Fibroblast of mammary gland (primary cell): ENCODE measurements around the gene PNPO.
A peak's percentile ranks its signal among the peaks of the same experiment; 100 is the strongest.

ENCODE experiments used
- DNase-seq: peaks from one replicate; pipeline ENCODE4 v3.0.0-alpha.2; 2010; ENCODE audit warnings: low read depth
- H3K4me3 ChIP-seq: 2 replicates; pipeline ENCODE4 v1.5.1; 2011; ENCODE audit warnings: low read depth, mild to moderate bottlenecking, low read length, moderate library complexity; ENCODE audit not compliant: control insufficient read depth
- TF ChIP-seq, protein P1 (sequence below): conservative IDR thresholded peaks from 2 replicates; pipeline ENCODE4 v1.5.1; 2011; ENCODE audit warnings: low read depth, low read length, inconsistent platforms; ENCODE audit not compliant: control insufficient read depth, insufficient read depth

PNPO gene

DNA sequence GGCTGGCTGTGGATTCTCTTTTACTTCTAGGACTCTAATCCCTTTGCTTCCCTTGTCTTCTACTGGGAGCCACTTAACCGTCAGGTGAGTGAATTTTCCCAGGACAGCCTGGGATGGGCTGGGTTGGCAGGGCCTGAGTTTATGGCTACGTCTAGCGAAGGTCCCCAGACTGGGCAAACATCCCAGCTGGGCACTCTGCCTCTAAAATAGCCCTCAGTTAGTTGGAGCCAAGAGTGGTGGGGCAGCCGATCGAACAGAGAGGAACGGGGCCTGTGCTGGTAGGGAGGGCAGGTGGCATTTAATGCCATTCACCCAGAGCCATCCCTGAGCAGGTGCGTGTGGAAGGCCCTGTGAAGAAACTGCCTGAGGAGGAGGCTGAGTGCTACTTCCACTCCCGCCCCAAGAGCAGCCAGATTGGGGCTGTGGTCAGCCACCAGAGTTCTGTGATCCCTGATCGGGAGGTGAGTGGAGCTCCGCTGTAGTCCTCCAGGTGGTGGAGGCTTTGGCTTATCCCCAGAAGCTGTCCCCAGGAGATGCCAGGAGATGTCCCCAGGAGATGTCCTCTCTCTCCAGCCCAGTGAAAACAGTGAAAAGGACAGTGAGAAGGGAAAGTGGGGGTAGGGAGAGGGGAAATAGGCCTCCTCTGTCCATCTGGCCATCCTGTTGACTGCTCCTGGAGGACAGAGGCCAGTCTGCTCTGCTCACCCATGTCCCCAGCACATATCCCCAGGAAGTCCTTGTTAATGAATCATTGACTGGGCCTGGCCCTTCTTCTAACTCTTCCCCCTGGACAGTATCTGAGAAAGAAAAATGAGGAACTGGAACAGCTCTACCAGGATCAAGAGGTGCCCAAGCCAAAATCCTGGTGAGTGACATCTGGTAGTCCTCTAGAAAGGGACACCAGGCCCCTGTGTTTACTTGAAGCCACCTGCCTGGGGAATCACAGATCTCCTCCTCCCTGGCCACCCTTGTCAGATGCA, 4.4 kb downstream of the PNPO start:
- no peak for DNase-seq
- no peak overlapping the region for H3K4me3 ChIP-seq
- TF ChIP-seq, protein P1, sequence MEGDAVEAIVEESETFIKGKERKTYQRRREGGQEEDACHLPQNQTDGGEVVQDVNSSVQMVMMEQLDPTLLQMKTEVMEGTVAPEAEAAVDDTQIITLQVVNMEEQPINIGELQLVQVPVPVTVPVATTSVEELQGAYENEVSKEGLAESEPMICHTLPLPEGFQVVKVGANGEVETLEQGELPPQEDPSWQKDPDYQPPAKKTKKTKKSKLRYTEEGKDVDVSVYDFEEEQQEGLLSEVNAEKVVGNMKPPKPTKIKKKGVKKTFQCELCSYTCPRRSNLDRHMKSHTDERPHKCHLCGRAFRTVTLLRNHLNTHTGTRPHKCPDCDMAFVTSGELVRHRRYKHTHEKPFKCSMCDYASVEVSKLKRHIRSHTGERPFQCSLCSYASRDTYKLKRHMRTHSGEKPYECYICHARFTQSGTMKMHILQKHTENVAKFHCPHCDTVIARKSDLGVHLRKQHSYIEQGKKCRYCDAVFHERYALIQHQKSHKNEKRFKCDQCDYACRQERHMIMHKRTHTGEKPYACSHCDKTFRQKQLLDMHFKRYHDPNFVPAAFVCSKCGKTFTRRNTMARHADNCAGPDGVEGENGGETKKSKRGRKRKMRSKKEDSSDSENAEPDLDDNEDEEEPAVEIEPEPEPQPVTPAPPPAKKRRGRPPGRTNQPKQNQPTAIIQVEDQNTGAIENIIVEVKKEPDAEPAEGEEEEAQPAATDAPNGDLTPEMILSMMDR, result no peak

DNA sequence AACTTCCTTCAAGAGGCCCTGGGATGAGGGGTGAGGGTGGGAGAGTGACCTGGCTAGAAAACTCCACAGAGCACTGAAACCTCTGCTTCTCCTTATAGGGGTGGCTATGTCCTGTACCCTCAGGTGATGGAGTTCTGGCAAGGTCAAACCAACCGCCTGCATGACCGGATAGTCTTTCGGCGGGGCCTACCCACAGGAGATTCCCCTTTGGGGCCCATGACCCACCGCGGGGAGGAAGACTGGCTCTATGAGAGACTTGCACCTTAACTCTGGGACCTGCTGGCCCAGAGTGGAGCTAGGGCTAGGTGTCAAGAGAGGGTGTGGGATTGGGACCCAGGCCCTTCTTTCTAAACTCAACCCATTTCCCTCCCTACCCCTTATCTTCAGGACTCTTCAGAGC, 5.1 kb downstream of the PNPO start:
- no peak overlapping the region for H3K4me3 ChIP-seq
- DNase-seq, result no peak
- TF ChIP-seq, protein P1, result no peak

DNA sequence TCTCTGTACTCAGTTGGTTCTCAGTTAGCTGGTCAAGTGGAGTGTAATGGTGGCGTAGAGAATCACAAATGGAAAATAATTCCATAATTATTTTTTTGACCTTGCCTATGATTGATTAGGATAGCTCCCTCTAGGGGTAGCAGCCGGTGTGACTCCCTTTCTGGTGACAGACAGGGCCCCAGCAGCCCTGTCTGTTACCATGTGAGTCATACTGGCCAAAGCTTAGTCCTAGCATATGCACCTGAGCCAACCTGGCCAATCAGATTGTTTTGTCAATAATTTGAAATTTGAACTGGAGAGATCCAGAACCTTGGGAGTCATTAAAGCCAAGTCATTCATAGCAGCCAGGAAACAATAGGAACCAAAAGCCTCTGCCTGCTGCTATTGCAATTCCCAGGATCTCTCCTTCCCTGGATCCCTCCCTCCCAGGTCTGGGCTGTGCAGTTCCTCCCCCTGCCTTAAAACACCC, 5.6 kb downstream of the PNPO start:
- peak; percentile 82 for DNase-seq
- no peak overlapping the region for H3K4me3 ChIP-seq
- TF ChIP-seq, protein P1, result peak; percentile 84

DNA sequence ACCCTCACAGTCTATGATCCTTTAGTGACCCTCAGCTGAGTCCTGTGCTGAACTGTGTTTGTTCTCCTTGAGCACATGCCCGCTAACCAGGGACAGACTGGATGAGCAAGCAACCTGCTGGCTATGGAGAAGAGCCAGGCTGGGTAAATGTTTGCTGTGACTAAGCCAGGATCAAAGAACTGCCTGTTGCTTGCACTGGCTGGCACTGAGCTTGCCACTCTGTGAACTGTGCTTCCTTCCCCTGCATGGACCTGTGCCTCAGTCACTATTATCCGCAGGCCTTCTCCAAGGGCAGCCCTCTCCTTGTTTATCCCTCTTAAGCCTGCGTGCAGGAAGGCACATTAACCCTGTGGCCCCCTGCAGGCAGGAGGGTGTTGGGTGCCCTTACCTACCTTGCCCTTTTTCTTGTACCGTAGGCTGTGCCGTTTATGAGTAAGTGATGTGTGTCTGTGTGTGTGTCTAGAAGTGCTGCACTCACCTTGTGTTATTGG, 7.4 kb downstream of the PNPO start:
- no peak for DNase-seq
- H3K4me3 ChIP-seq, result no peak overlapping the region
- TF ChIP-seq, protein P1, result no peak

DNA sequence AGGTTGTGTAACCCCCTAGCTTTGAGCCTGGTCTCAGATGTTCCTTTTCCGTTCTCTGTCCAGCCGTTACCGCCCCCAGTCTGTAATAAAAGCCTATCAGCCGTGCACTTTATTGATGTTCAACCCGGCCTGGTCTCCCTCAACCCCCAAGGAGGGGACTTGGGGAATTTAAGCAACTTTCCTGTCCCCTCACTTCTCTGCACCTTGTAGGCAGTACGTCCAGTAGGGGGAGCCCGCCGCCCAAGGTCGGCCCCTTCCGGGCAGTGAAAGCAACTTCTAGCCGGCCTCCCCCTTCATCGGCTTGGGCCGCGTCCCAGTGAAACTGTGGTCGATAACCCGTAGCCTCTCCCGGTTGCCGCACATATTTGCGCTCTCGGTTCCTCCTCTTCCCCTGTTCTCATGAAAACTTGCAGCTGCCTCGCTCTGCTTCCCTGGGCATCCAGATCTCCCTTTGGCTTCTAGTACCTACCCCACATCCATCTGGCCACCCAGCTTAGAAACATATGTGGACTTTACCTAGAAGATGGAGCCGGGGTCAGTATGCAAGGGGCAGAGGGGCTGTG, 7.9 kb downstream of the PNPO start:
- peak; percentile 76 for DNase-seq
- TF ChIP-seq, protein P1, result peak; percentile 86
- peak overlapping the region; percentile 29 for H3K4me3 ChIP-seq

DNA sequence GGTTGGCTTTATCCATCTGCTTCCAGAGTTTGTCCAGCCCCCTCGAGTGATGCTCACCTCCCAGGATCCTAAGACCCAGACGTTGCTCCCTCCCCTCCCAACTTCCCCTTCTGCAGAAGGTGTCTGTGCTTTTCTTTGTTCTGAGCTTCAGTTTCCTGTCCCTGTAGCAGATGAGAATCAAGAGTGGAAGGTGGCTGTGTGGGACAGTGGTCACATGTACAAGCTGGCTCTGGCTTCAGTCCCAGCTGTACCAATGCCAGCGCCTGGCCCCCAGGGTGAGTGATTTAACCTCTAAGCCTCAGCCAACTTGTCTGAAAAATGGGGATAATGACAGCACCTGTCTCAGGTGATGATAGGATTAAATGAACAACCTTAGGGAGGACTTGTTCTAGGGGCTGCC, 8.6 kb downstream of the PNPO start:
- no peak overlapping the region for H3K4me3 ChIP-seq

More for the DNA sequence above, 8.6 kb downstream of the PNPO start:
- TF ChIP-seq, protein P1, result no peak
- DNase-seq, result no peak
